ENCODE data around the gene CAPS2.

DNA sequence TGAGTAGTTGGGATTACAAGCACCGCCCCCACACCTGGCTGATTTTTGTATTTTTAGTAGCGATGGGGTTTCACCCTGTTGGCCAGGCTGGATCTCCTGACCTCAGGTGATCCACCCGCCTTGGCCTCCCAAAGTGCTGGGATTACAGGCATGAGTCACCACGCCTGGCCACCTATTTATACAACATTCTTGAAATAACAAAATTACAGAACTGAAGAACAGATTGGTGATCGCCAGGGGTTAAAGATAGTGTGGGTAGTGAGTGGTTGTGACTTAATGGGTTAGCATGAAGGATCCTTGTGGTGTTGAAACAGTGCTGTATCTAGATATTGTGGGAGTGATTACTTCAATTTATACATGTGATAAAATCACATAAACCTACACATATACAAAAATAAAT, 11.7 kb upstream of the CAPS2 start:
- TF ChIP-seq POLR2AphosphoS5 (IDR thresholded peaks at IDR 0.05; ENCODE audit: low read depth, low read length) (no peak), SIN3A (IDR thresholded peaks at IDR 0.05; ENCODE audit: borderline replicate concordance, insufficient read depth, low read length) (no peak), REST (IDR thresholded peaks at IDR 0.05; ENCODE audit: insufficient read depth in 1 of 2, low read depth in 2 of 2, low read length in 2 of 2) (no peak)

All from PFSK-1 (cell line).